ENCODE results near the gene NEUROD6. TPM values are rescaled to one million over a fixed set of nuclear protein-coding genes. Genes with fewer than 3 reads are reported as not detected.

NEUROD6 gene
- total RNA-seq, 4 donors from 2014 or later = not detected

GRCh38 chr7:31327071-31327470, 13.5 kb downstream of the NEUROD6 start:
- intact Hi-C loops (cut with DNase I; ENCODE audit: low total_unique reads) = no loop called here
- Histone ChIP-seq H3K27me3 (no peaks in the 10 kb centered on the region), H3K27ac (no peak overlapping the region), H3K4me1 (no peaks in the 10 kb centered on the region), H3K9me3 (no peaks in the 10 kb centered on the region), H3K4me3 (no peak overlapping the region), H3K36me3 (no peaks in the 10 kb centered on the region)
- in situ Hi-C loops (cut with MboI; ENCODE audit: low sequenced_read_pairs in 4 of 4) = no loop called here
- DNase-seq (no peak), ATAC-seq (no peak)
- TF ChIP-seq CTCF (IDR thresholded peaks at IDR 0.05 in 4 of 5, conservative IDR thresholded peaks at IDR 0.05 in 1 of 5) = no peak
- TF ChIP-seq POLR2A (IDR thresholded peaks at IDR 0.05) = no peak

- no peaks in the 10 kb centered on the region for H3K9me3 ChIP-seq
- TF ChIP-seq POLR2A (IDR thresholded peaks at IDR 0.05) = no peak
- no peak for TF ChIP-seq CTCF (IDR thresholded peaks at IDR 0.05 in 4 of 5, conservative IDR thresholded peaks at IDR 0.05 in 1 of 5)
- H3K27me3 ChIP-seq = no peaks in the 10 kb centered on the region
- no peaks in the 10 kb centered on the region for H3K4me1 ChIP-seq
- ATAC-seq (no peak), DNase-seq (no peak)
- no peak overlapping the region for H3K4me3 ChIP-seq
- no peak overlapping the region for H3K27ac ChIP-seq
- intact Hi-C loops (cut with DNase I; ENCODE audit: low total_unique reads) (no loop called here), in situ Hi-C loops (cut with MboI; ENCODE audit: low sequenced_read_pairs in 4 of 4) (no loop called here)
- H3K36me3 ChIP-seq = no peaks in the 10 kb centered on the region
These were observed 14.1 kb downstream of the NEUROD6 start for GRCh38 chr7:31326416-31326815.

GRCh38 chr7:31323101-31323500, 17.4 kb downstream of the NEUROD6 start:
- in situ Hi-C loops (cut with MboI; ENCODE audit: low sequenced_read_pairs in 4 of 4) (no loop called here), intact Hi-C loops (cut with DNase I; ENCODE audit: low total_unique reads) (no loop called here)
- ATAC-seq = no peak
- Histone ChIP-seq H3K4me3 (no peak overlapping the region), H3K4me1 (no peaks in the 10 kb centered on the region), H3K36me3 (no peaks in the 10 kb centered on the region), H3K27me3 (no peaks in the 10 kb centered on the region), H3K27ac (no peak overlapping the region), H3K9me3 (no peaks in the 10 kb centered on the region)
- TF ChIP-seq CTCF (IDR thresholded peaks at IDR 0.05 in 4 of 5, conservative IDR thresholded peaks at IDR 0.05 in 1 of 5) = no peak
- no peak for TF ChIP-seq POLR2A (IDR thresholded peaks at IDR 0.05)
- DNase-seq = no peak

- no peak for ATAC-seq
- Histone ChIP-seq H3K4me3 (no peak overlapping the region), H3K36me3 (no peaks in the 10 kb centered on the region), H3K4me1 (no peaks in the 10 kb centered on the region), H3K27ac (no peak overlapping the region), H3K27me3 (no peaks in the 10 kb centered on the region), H3K9me3 (no peaks in the 10 kb centered on the region)
- DNase-seq = no peak
- in situ Hi-C loops (cut with MboI; ENCODE audit: low sequenced_read_pairs in 4 of 4) (no loop called here), intact Hi-C loops (cut with DNase I; ENCODE audit: low total_unique reads) (no loop called here)
- TF ChIP-seq CTCF (IDR thresholded peaks at IDR 0.05 in 4 of 5, conservative IDR thresholded peaks at IDR 0.05 in 1 of 5) = no peak
- TF ChIP-seq POLR2A (IDR thresholded peaks at IDR 0.05) = no peak
These were observed 19.9 kb downstream of the NEUROD6 start for GRCh38 chr7:31320675-31321074.

- in situ Hi-C loops (cut with MboI; ENCODE audit: low sequenced_read_pairs in 4 of 4) = no loop called here
- DNase-seq (no peak), ATAC-seq (no peak)
- no peaks in the 10 kb centered on the region for H3K9me3 ChIP-seq
- no peaks in the 10 kb centered on the region for H3K4me1 ChIP-seq
- H3K4me3 ChIP-seq = no peak overlapping the region
- H3K27ac ChIP-seq = no peak overlapping the region
- TF ChIP-seq POLR2A (IDR thresholded peaks at IDR 0.05) = no peak
- TF ChIP-seq CTCF (IDR thresholded peaks at IDR 0.05 in 4 of 5, conservative IDR thresholded peaks at IDR 0.05 in 1 of 5) = no peak
- no peaks in the 10 kb centered on the region for H3K36me3 ChIP-seq
- intact Hi-C loops (cut with DNase I; ENCODE audit: low total_unique reads) = no loop called here
- H3K27me3 ChIP-seq = no peaks in the 10 kb centered on the region
These were observed 22.2 kb downstream of the NEUROD6 start for GRCh38 chr7:31318313-31318712.

All from gastrocnemius medialis (tissue), 4 donors.